ENCODE measurements around the gene CACYBP.

CACYBP gene

DNA sequence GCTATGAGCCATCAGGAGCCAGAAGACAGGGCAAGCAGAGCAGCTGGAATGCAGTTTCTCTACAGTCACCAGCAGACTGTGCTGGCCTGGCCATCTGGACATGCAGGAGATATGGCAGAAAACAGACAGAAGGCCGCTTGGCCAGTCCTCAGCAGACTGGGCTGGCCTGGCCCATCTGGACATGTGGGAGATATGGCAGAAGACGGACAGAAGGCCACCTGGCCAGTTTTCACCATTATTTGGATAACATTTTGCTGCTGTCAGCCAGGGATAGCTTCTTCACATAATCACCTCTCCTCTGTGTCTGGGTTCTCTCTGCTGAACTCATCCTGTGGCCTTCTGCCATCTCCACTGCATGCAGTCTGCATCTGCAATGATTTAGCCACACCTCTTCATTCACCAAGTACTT, 25.0 kb upstream of the CACYBP start:
- no peak for DNase-seq (ENCODE audit: low read depth)

DNA sequence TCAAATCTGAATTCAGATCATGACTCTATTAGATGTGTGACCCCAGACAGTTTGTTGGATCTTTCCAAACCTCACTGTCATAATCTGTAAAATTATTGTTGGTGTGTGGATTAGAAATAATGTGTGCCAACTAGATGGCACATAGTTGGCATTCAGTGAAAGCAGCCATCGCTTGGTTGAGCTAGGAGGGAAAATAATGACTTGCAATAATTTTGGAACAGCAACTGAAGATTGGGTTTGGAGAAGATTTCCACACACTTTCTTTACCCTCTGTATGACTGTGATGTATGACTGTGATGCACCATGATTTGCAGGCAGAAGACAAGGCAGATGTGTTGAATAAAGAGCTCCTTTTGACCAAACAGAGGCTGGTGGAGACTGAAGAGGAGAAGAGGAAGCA, 24.0 kb upstream of the CACYBP start:
- no peak for DNase-seq (ENCODE audit: low read depth)

DNA sequence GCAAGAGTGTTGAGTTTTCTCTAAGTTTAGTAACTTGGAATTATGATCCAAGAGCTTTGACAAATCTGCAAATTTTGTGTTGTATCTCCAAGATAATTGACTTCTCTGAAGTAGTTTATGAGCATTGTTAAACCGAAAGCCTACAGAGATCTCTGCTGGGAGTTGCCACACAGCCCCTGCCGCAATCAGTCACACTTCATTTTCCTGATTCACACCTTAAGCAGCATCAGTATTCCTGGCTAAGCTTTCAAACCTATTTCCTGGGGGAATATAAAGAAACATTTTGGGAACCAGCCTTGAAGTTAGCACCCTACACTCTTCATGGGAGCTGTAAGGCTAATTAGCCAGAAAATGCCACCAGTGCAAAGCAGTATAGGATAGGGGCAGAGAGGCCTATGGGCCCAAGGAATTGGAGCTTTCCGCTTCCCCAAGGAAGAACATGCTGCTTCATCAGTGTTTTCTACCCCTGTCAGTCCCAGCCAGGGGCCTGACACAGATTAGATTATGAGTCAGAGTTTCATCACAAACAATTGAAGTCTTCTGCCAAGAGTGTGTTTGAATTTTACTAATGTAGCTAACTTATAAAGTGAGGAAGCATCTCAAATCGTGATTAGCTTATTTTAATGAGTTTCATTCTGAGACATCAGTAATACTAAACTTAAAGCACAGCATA, 23.2 kb upstream of the CACYBP start:
- DNase-seq (ENCODE audit: low read depth) = no peak

DNA sequence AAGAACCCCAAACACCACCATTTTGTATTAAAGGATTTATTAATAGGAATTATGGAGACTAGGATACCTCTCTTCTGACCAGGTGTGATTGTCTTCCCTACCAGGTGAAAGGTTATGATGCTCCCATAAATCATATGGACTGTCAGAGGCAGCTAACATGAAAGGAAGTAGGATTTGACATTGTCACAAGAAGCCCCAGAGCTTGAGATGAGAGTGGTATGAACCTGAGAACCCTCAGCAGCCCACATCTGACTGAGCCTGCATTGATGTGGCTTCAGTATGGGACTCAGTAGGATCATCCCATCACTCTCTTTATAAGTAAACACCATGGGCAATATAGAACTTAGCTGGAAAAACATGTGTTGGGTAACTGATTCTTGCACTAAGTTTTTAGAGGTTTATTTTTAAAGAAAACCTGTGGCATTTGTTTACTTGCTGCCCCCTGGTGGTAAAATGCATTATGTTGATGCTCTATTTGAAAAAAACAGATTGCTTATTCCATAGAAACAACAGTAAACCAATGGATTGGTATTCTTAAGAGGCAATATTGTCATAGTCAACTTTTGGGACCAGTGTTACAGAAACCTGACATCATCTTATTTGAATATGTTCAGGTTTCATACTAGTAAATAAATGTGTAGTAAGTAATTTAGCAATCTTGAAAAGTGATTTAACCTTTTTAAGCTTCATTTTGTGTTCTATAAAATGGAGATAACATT, 16.6 kb upstream of the CACYBP start:
- DNase-seq (ENCODE audit: low read depth) = no peak

DNA sequence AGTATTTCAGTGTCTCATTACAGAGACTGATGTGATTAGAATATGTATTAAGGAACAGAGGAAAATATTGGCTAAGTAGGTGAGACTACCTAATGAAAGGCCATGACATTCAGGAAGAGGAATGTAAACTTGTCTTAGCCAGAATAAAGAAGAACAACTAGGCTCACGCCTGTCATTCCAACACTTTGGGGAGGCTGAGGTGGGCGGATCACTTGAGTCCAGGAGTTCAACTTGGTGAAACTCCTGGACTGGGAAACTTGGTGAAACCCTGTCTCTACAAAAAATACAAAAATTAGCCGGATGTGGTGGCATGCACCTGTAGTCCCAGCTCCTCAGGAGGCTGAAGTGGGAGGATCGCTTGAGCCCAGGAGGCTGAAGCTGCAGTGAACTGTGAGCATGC, 14.8 kb upstream of the CACYBP start:
- no peak for DNase-seq (ENCODE audit: low read depth)

DNA sequence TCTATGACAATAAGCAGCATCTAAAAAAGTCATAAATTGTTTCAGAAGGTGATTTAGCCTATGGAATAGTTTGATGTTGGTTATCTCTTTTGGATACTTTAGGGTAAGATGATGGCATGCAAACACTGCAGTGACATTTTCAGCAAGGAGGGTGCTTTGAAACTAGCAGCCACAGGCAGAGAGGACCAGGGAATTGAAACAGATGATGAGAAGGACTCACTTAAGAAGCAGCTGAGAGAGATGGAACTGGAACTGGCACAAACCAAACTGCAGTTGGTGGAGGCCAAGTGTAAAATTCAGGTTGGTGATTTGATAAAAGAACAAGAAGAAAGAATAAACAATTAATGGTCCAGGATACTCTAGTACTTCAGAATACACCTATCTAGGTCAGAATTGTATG, 11.2 kb upstream of the CACYBP start:
- DNase-seq (ENCODE audit: low read depth) = no peak

DNA sequence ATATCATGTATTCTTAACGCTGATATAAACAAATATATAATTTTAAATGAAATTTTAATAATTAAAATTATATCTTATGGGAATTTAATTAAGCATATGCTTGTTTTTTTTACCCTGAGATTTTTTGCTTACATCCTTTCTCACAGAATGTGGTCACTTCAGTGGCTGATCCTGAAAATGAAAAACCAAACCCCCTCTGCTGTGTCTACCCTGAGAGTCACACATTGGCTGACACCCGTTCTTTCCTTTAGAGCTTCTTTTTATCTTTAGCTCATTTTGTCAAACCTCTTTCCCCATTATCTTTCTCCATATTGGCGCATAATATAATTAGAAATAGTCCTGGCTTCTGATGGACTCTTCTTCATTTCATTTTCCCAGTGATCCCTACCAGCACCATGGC, 10.8 kb upstream of the CACYBP start:
- DNase-seq (ENCODE audit: low read depth) = no peak

DNA sequence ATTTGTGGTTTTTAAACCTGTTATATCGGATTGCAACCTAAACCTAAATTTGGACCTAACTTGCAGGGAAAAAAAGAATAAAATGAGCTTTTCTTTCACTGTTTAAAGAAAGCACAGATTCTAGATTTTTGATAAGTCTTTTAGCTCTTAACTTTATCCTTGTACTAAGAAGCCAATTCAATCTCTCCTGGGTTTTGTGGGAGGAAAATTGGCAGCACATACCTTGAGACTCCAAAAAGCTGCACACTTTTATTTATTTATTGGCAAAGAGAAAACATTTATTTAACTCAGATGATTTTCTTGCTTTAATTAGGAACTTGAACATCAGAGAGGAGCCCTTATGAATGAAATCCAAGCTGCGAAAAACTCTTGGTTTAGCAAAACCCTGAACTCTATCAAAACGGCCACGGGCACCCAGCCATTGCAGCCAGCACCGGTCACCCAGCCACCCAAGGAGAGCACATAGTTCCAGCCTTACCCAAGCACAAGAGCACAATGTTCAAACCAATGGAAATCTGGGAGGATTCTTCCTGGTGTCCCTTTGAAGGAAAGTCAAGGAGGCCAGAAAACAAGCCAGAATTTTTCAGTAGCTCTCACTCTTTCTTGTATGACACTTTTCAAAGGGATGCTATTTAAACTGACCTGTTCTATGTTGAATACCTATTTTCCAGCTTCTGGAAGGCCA, 10.1 kb upstream of the CACYBP start:
- DNase-seq (ENCODE audit: low read depth) = no peak

DNA sequence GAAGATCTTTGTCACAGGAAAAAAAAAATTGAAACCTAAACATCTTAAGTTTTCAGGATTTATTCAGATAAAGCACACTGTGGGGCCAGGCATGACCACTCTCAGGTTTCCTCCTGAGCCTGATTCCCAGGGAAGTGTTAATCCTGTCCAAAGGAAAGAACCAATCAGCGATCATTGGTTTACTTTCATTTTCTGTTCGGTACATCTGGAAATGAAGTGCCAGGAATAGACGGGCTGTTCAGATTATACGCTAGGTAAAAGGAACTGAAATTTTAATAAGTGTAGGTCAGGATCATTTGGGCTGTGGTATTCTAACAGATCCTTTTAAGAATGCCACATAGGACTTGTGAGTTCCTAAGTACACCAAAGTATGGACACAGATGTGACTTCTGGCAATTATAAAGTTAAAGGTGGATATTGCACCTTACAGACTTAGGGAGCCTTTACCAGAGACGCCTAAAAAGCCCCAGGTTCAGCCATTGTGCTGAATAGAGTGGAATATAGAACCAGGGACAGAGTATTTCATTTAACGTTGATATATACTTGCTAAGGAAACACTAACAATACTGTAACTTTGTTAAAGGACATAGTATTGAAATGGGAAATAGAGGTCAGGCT, 9.3 kb upstream of the CACYBP start:
- no peak for DNase-seq (ENCODE audit: low read depth)

DNA sequence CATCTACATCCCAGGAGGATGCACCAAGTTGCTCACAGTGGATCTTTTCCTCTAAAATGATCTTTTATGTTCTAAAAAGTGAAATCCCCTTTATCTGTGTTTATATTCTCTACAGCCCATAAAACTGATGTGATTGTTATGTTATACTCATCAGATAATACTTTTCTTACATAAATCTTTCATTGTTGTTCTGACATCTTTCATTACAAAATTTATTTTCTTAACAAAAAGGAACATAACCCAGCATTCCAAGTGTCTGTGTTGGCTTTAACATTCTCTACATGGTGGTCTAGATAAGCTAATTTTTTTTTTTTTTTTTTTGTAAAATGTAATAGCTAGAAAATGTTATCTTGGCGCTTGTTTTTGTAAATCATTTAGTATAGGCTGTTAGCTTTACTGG, 8.3 kb upstream of the CACYBP start:
- DNase-seq (ENCODE audit: low read depth) = no peak

DNA sequence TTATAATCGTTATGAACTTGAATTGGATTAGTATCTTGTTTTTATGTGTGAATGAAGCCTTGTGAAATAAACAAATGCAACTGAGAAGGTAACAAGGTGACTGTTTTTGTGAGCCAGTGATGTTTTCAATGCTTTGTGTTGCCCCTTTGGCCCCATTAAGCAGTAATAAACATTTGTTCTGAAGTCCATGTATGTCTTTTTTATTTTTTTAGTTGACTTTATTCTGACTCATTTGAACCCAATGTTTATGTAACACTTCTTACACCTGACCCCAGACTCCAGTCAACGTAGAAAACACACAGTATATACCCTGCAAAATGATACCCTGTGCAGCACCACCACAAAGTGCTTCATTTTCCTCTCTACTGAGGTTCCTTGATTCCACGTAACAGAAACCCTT, 4.6 kb upstream of the CACYBP start:
- DNase-seq (ENCODE audit: low read depth) = no peak

DNA sequence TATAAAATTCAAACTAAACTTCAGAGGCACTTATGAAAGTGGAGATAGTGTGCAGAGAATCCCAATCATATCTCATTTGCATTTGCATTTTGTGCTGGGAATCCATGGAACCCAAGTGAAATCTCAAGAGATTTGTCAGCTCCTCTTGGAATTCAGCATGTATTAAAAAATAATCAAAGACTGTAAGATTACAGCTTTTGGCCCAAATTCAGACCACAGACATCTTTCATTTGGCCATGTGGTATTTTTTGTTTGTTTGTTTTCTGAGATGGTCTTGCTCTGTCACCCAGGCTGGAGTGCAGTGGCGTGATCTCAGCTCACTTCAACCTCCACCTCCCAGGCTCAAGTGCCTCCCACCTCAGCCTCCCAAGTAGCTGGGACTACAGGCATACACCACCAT, 3.8 kb upstream of the CACYBP start:
- DNase-seq (ENCODE audit: low read depth) = no peak

DNA sequence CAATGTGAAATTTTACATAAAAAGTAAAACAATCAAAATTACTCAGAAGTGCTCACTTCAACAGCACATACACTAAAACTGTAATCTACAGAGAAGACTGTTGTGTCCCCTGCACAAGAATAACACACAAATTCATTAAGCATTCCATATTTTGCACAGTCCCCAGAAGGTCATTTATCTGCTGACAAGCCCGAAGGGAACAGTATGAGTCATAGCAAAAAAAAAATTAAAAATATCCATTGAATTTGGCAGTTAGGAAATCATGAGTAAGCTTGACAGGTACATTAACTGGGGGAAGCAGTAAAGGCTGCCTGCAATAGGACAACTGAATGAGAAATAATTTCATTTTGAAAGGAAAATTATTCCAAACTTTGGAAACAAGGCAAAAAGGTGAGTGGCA, 3.3 kb upstream of the CACYBP start:
- DNase-seq (ENCODE audit: low read depth) = no peak

DNA sequence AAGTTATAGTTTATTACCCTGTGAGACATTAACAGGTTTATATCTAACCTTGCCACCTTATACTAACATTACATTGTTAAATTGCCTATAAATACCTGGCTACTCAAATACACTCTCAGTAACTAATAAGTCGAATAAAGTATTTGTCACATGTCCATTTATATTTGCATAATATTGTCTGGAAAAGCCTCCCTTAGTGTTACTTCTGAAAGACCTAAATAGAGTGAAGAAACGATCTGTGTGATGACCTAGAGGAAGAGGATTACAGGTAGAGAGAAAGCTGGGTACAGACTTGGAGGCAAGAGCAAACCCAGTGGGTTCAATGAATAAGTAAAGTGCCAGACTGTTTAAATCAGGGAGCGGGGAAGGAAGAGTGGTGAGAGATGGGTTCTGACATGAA, 2.7 kb upstream of the CACYBP start:
- no peak for DNase-seq (ENCODE audit: low read depth)

DNA sequence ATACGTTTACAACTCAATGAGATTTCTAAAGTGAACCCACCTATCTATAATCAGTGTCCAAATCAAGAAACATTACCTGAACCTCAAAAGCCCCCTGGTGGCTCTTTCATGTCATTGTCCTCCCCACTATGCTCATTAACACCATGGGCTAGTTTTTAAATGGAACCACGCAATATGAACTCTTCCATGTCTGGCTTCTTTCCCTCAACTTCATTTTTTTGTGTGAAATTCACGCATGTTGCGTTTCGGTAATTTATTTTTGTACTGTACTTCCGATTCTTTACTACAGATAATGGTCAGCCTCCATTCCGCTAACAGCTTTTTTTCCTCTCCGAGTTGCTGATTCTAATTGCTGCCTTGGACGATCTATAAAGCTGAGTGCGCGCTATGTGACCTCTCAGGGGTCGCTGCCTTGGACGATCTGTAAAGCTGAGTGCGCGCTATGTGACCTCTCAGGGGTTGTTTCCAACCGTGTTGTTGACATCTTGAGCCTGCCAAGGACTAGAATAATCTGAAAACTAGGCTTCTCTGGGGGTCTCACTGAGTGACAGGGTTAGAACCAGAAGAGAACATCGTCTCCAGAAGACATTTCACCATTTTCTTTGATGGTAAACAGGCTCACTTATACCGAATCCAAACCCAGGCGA, 1.1 kb upstream of the CACYBP start:
- DNase-seq (ENCODE audit: low read depth) = no peak

DNA sequence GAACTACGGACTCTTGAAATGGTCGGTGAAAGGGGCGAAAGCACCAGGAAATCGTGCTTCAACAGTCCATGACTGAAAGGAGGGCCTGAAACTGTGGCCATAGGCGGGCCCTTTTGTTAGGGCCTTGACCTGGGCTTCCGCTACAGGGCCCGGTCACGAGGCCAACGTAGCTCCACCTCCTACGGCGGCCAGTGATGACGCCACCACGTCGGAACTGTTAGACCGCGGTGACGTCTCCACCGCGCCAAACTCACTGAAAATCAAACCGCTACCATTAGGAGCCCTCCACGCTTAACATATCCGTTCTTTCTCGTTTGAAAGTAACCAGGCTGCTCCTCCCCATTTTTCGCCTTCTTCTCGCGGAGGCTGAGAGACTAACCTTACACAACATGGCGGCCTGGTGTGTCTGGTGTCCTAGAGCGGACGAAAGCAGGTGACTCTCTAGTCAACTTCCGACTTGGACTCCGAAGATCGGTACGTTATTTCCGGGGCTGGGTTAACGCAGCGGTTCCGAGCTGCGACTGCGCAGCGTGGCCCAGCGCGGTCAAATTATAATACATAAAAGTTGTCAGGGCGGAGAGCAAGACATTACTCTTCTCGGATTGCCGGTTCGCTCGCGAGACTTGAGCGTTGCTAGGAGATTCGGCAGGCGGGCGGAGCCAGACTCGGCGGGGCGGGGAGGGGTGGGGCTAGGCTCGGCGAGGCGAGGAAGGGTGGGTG, 371 bp upstream of the CACYBP start:
- peak; percentile 99 for DNase-seq (ENCODE audit: low read depth)

DNA sequence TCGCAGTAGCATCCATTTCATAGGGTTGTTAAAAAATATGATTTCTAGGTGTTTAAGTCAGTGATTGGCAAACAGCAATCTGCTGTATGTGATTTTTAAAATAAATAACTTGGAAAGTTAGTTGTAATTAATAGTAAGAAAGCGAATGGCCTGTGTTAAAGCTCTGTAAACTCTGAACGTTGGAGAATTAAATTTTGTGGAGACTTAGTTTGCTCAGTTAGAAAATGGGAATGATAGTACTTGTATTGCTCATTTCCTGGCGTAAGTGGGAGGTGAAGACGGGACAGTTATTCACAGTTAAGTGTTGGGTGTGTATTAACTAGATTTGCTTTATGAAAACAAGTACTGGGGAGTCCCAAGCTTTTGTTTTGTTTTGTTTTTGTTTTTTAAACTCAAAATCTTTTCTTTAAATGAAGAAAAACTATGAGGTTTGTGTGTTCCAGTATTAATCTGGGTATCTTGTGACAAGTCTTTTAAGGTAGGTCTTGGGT, 995 bp downstream of the CACYBP start:
- no peak for DNase-seq (ENCODE audit: low read depth)

DNA sequence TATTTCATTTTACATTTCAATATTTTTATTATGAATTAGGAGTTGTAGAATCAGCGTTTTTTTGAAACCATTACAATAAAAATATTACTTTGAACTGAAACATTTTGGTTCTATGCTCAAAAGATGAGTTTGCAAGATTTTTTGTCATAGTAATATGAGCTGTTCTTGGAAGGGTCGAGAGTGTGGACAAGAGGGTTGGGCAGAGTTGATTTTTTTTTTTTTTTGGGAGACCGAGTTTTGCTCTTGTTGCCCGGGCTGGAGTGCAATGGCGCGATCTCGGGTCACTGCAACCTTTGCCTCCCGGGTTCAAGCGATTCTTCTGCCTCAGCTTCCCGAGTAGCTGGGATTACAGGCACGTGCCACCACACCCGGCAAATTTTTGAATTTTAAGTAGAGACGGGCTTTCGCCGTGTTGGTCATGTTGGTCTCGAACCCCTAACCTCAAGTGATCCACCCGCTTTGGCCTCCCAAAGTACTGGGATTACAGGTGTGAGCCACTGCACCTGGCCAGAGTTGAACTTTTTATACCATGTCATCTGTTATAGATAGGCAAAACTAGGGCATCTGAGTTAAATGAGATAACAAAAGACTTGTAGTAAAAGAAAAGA, 3.3 kb downstream of the CACYBP start:
- no peak for DNase-seq (ENCODE audit: low read depth)

DNA sequence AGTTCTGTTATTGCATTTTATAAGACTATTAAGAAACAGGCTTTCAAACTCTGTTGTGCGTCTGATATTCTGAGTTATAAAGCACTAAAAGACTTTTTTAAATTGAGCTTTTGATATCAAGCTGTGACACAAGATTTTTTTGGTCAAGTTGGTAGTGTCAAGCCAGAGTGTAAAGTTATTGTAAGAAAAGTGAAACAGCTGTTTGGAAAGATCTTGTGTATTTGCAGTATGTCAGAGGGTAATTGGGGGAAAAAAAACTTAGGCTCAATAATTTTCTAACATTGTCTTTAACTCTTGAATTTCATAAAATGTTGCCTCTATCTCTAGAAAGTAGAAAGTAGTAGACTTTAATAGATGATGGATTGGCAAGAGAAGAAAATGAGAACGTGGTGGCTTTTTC, 3.8 kb downstream of the CACYBP start:
- DNase-seq (ENCODE audit: low read depth) = no peak

DNA sequence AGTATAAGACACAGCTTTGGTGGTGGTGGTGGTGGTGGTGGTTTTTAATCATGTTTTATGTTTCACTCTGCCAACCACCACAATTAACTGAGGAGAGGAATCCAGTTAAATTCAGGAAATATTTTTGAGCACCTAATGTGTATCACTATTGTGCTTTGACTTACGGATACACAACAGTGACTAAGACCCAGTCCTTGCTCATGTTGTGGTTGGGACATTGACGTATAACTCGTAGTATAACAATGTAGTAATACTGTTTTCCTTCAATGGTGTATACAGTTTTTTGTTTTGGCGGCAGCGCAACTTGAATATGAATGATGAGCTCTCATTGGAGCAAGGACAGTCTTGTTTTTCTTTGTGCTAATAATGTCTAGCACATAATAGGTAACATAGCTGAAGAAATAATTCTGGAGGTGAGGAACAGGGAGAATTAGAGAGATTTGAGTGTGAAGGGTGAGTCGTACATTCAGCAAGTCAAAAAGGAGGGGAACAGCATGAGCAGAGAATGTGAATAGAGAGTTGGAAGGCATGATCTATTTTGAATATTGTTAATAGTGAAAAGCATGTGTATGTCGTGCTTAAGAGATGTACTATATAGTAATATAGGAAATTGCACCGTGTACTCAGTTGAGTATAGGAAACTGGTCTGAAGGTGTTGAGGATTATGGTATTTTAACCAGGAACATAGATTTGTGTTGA, 5.5 kb downstream of the CACYBP start:
- no peak for DNase-seq (ENCODE audit: low read depth)

DNA sequence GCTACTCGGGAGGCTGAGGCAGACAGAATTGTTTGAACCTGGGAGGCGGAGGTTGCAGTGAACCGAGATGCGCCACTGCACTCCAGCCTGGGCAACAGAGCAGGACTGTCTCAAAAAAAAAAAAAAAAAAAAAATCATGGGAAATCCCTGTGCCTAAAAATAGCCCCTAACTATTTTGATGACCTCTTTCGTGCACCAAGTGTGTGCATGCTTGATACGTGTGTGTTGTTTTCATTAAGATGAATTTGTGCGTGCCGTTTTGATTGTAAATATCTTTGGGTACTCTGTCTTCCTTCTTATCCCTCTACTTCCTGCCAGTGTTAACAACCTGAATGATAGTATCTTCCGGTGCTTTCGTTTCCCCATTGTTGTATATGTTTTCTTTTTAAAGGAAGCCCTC, 9.8 kb downstream of the CACYBP start:
- DNase-seq (ENCODE audit: low read depth) = no peak
